ENCODE measurements around the gene CLCN6. TPM values are rescaled to one million over a fixed set of nuclear protein-coding genes. Genes with fewer than 3 reads are reported as not detected.

CLCN6 gene
- total RNA-seq, 4 donors from 2014 or later, result 4.2 to 13.5 (median 9.9) TPM

DNA sequence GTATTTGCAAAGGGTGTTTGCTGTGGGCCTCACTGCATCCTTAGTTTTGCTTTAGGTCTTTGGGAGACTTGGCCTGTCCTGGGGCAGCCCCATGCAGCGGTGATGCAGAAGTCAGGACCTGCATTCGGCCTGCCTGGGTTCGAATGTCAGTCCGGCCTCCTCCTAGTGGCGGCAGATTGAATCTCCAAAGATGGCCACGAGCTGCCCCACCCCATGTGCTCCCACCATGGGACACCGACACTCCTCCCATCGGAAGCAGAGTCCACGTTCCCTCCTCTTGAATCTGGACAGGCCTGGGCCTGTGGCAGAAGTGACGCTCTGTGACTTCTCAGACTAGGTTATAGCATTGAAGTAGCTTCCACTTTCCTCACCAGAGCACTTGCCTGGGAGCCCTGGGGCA is 69.1 kb downstream of the CLCN6 start:
- WGBS, 2 donors, result 66% methylated on average over 8 of the region's 10 CpGs; no CpG with 5 or more reads in 1 of the 2 donors
- peak overlapping the region in 2 of 4 donors; percentile 21 to 36 for H3K27ac ChIP-seq
- intact Hi-C loops (cut with DNase I), result no loop called here
- H3K9me3 ChIP-seq, result no peaks in the 10 kb centered on the region
- peaks cover 0 to 81% (median 0%) of the 10 kb centered on the region in 4 donors for H3K27me3 ChIP-seq
- peaks cover 0 to 4% (median 0%) of the 10 kb centered on the region in 3 donors for H3K4me1 ChIP-seq
- H3K4me3 ChIP-seq, result no peak overlapping the region
- no peak for TF ChIP-seq POLR2A (IDR thresholded peaks at IDR 0.05)
- TF ChIP-seq, protein P1, sequence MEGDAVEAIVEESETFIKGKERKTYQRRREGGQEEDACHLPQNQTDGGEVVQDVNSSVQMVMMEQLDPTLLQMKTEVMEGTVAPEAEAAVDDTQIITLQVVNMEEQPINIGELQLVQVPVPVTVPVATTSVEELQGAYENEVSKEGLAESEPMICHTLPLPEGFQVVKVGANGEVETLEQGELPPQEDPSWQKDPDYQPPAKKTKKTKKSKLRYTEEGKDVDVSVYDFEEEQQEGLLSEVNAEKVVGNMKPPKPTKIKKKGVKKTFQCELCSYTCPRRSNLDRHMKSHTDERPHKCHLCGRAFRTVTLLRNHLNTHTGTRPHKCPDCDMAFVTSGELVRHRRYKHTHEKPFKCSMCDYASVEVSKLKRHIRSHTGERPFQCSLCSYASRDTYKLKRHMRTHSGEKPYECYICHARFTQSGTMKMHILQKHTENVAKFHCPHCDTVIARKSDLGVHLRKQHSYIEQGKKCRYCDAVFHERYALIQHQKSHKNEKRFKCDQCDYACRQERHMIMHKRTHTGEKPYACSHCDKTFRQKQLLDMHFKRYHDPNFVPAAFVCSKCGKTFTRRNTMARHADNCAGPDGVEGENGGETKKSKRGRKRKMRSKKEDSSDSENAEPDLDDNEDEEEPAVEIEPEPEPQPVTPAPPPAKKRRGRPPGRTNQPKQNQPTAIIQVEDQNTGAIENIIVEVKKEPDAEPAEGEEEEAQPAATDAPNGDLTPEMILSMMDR (IDR thresholded peaks at IDR 0.05), result no peak
- H3K36me3 ChIP-seq, result no peaks in the 10 kb centered on the region
- no peak for DNase-seq

DNA sequence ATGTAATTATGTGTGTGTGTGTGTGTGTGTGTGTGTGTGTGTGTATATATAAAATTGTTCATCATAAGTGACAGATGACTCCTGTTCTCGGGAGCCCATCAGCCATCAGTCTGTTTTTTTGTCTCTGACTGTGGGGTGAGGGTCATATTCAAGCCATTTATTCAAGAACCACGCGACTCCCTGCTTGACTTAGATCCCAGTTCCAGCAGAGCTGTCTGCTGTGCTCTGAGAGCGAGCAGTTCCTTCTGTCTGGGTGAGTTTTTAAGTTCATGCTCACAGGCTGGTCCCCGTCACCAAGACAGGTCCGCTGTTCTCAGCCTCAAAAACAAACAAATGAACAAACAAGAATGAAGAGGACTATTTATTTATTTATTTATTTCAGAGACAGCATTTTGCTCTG is 71.1 kb downstream of the CLCN6 start:
- Histone ChIP-seq H3K27me3 (peaks cover 0 to 71% (median 0%) of the 10 kb centered on the region in 4 donors), H3K27ac (no peak overlapping the region), H3K4me1 (peaks cover 0 to 12% (median 0%) of the 10 kb centered on the region in 3 donors), H3K9me3 (no peaks in the 10 kb centered on the region), H3K36me3 (no peaks in the 10 kb centered on the region), H3K4me3 (no peak overlapping the region)
- WGBS, 2 donors, result 50 to 65% methylated on average over 3 to 5 of the region's 6 CpGs
- no peak for TF ChIP-seq POLR2A (IDR thresholded peaks at IDR 0.05)
- TF ChIP-seq, protein P1 (IDR thresholded peaks at IDR 0.05), result no peak
- intact Hi-C loops (cut with DNase I), result no loop called here
- no peak for DNase-seq

DNA sequence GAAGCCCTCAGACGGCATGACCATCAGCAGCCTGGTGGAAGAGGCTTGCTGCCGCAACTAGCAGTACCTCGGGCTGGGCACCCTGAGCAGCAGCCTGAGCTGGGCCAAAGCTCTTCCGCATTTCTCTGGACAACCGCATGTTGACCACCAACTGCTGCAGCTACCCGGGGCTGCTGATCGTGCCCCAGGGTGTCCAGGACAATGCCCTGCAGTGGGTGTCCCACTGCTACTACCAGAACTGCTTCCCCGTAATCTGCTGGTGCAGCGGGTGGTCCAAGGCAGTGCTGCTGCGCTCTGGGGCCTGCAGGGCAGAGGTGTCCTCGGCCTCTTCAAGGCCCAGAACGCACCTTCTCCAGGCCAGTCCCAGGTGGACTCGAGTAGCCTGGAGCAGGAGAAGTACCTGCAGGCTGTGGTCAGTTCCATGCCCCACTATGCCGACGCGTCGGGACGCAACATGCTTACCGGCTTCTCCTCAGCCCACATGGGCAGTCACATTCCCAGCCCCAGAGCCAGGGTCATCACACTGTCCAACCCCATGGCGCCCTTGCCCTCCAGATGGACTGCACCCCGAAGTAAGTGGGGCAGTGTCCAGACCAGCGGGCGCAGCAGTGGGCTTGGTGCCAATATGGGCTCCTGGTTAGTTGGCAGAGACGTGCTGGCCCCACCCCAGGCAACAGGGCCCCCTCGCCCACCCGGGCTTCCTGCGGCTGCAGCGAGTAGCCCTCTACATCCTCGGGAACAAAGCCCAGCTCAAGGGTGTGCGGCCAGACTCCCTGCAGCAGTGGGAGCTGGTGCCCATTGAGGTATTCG is 72.3 kb downstream of the CLCN6 start:
- WGBS, 2 donors, result 74 to 90% methylated on average over 8 to 12 of the region's 31 CpGs
- Histone ChIP-seq H3K36me3 (no peaks in the 10 kb centered on the region), H3K4me3 (no peak overlapping the region), H3K4me1 (peaks cover 0 to 12% (median 0%) of the 10 kb centered on the region in 3 donors), H3K27ac (no peak overlapping the region), H3K27me3 (peaks cover 0 to 81% (median 0%) of the 10 kb centered on the region in 4 donors), H3K9me3 (no peaks in the 10 kb centered on the region)
- intact Hi-C loops (cut with DNase I), result no loop called here
- TF ChIP-seq POLR2A (IDR thresholded peaks at IDR 0.05), result no peak
- TF ChIP-seq, protein P1 (IDR thresholded peaks at IDR 0.05), result no peak
- DNase-seq, result no peak

DNA sequence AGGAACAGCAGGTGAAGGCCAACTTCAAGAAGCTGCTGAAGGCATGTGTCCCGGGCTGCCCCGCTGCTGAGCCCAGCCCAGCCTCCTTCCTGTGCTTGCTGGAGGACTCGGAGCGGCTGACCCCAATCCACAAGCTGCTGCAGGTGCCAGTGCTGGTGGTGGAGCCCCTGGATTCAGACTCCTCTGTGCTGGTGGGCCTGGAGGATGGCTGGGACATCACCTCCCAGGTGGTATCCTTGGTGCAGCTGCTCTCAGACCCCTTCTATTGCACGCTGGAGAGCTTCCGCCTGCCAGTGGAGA is 72.8 kb downstream of the CLCN6 start:
- 80% methylated on average over 1 of the region's 6 CpGs; no CpG with 5 or more reads in 1 of the 2 donors for WGBS, 2 donors
- intact Hi-C loops (cut with DNase I), result no loop called here
- no peaks in the 10 kb centered on the region for H3K9me3 ChIP-seq
- TF ChIP-seq, protein P1 (IDR thresholded peaks at IDR 0.05), result no peak
- no peak for TF ChIP-seq POLR2A (IDR thresholded peaks at IDR 0.05)
- no peak overlapping the region for H3K4me3 ChIP-seq
- H3K4me1 ChIP-seq, result peaks cover 0 to 12% (median 0%) of the 10 kb centered on the region in 3 donors
- peaks cover 0 to 77% (median 0%) of the 10 kb centered on the region in 4 donors for H3K27me3 ChIP-seq
- no peaks in the 10 kb centered on the region for H3K36me3 ChIP-seq
- H3K27ac ChIP-seq, result no peak overlapping the region
- no peak for DNase-seq

DNA sequence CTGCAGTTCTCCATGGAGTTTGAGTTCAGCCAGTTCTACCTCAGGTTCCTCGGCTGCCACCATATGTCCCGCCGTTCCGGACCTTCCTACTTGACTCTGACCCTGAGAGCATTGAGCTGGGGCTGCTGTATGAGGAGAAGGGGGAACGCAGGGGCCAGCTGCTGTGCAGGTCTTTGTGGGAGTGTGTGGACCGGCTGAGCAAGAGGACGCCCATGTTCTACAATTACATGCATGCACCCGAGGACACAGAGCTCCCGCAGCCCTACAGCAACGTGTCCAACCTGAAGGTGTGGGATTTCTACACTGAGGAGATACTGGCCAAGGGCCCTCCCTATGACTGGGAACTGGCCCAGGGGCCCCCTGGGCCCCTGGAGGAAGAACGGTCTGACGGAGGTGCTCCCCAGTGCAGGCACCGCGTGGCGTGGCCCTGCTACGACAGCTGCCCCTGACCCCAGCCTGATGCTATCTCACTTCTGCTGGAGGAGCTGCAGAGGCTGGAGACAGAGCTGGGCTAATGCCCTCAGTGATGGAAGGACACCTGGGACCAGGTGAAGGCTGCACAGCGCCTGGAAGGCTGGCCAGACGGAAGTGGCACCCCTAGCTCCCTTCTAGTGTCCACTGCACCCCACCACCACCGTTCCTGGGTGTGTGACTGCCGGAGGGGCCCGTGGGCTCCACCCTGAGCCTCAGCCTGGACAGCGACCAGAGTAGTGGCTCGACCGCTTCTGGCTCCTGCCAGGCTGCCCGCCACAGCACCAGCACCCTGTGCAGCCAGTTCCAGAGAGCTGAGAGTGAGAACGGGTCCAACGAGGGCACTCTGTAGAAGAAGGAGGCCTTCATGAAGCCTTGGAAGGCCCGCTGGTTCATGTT is 73.6 kb downstream of the CLCN6 start:
- 59 to 71% methylated on average over 5 to 11 of the region's 28 CpGs for WGBS, 2 donors
- TF ChIP-seq, protein P1 (IDR thresholded peaks at IDR 0.05), result no peak
- no peak for TF ChIP-seq POLR2A (IDR thresholded peaks at IDR 0.05)
- intact Hi-C loops (cut with DNase I), result no loop called here

More for the DNA sequence above, 73.6 kb downstream of the CLCN6 start:
- peaks cover 0 to 70% (median 0%) of the 10 kb centered on the region in 4 donors for H3K27me3 ChIP-seq
- no peak overlapping the region for H3K27ac ChIP-seq
- H3K9me3 ChIP-seq, result no peaks in the 10 kb centered on the region
- H3K36me3 ChIP-seq, result no peaks in the 10 kb centered on the region
- H3K4me1 ChIP-seq, result peaks cover 0 to 12% (median 0%) of the 10 kb centered on the region in 3 donors
- no peak for DNase-seq
- H3K4me3 ChIP-seq, result no peak overlapping the region
